HG02885 (cell line): ENCODE results near the gene PPP3R1.

ENCODE experiments used
- ATAC-seq: cut with Tn5 transposase; IDR thresholded peaks from one replicate; pipeline ENCODE4 v1.9.1; 2021; ENCODE audit warnings: mild to moderate bottlenecking; ENCODE audit not compliant: unreplicated experiment, poor library complexity

PPP3R1 gene

GRCh38 chr2:68263632-68264031 is 11.3 kb upstream of the PPP3R1 start:
- no peak for ATAC-seq

GRCh38 chr2:68258851-68259250 is 6.5 kb upstream of the PPP3R1 start:
- no peak for ATAC-seq

GRCh38 chr2:68256093-68256450 is 3.7 kb upstream of the PPP3R1 start:
- ATAC-seq = no peak

GRCh38 chr2:68253219-68254068 is 1.1 kb upstream of the PPP3R1 start:
- ATAC-seq = no peak

- peak; percentile 10 for ATAC-seq
These were observed 405 bp downstream of the PPP3R1 start for GRCh38 chr2:68251855-68252399.

- ATAC-seq = peak; percentile 55
These were observed 1.0 kb downstream of the PPP3R1 start for GRCh38 chr2:68251187-68251854.

GRCh38 chr2:68250652-68251186 is 1.6 kb downstream of the PPP3R1 start:
- ATAC-seq = no peak

- no peak for ATAC-seq
These were observed 2.1 kb downstream of the PPP3R1 start for GRCh38 chr2:68250196-68250595.

- no peak for ATAC-seq
These were observed 3.5 kb downstream of the PPP3R1 start for GRCh38 chr2:68248806-68249205.

- no peak for ATAC-seq
These were observed 4.0 kb downstream of the PPP3R1 start for GRCh38 chr2:68248361-68248760.

GRCh38 chr2:68246396-68246795 is 5.9 kb downstream of the PPP3R1 start:
- ATAC-seq = no peak

GRCh38 chr2:68245672-68246071 is 6.7 kb downstream of the PPP3R1 start:
- no peak for ATAC-seq

GRCh38 chr2:68245066-68245465 is 7.3 kb downstream of the PPP3R1 start:
- ATAC-seq = no peak

- ATAC-seq = no peak
These were observed 7.9 kb downstream of the PPP3R1 start for GRCh38 chr2:68244456-68244855.

- no peak for ATAC-seq
These were observed 10.6 kb downstream of the PPP3R1 start for GRCh38 chr2:68241732-68242131.

GRCh38 chr2:68240446-68240845 is 11.9 kb downstream of the PPP3R1 start:
- ATAC-seq = no peak

- ATAC-seq = no peak
These were observed 13.1 kb downstream of the PPP3R1 start for GRCh38 chr2:68238955-68239822.

GRCh38 chr2:68237976-68238580 is 14.3 kb downstream of the PPP3R1 start:
- no peak for ATAC-seq

GRCh38 chr2:68237404-68237803 is 14.9 kb downstream of the PPP3R1 start:
- ATAC-seq = no peak

GRCh38 chr2:68236876-68237275 is 15.5 kb downstream of the PPP3R1 start:
- no peak for ATAC-seq
